PC-3 (cell line): ENCODE measurements around the gene SCN2B. TPM values are rescaled to one million over a fixed set of nuclear protein-coding genes. Genes with fewer than 3 reads are reported as not detected.
A peak's percentile ranks its signal among the peaks of the same experiment; 100 is the strongest.

Experiments used
- ATAC-seq: fragments of 200-7000 bp; cut with Tn5 transposase; 2 replicates; pipeline ENCODE4 v1.9.1; 2020; ENCODE audit warnings: mild to moderate bottlenecking, moderate library complexity
- BruUV-seq: library from RNA; stranded (reverse); fragments of 400-500 nt; replicated peaks from 2 replicates; lab custom pipeline; 2021; lab: Mats Ljungman, UMichigan
- CTCF ChIA-PET: fragments of 300-600 bp; sonication (Branson Sonifier 250); formaldehyde crosslinking; loops from one replicate; lab custom pipeline; 2022; ENCODE audit warnings: antibody characterized with exemption; lab: Charles Lee
- POLR2A ChIA-PET: fragments of 300-600 bp; sonication (Branson Sonifier 250); formaldehyde crosslinking; loops from one replicate; lab custom pipeline; 2022; ENCODE audit warnings: antibody characterized with exemption; ENCODE audit not compliant: unreplicated experiment; lab: Charles Lee
- DNase-seq: peaks from one replicate; pipeline ENCODE4 v3.0.0-alpha.2; 2015
- H2AFZ ChIP-seq: fragments of 300-600 bp; sonication (generic); 2 replicates; pipeline ENCODE4 v1.6.0; 2016; ENCODE audit warnings: antibody characterized with exemption, low read length
- H3F3A ChIP-seq: fragments of 300-600 bp; sonication (generic); one replicate; pipeline ENCODE4 v1.6.0; 2017; ENCODE audit warnings: antibody characterized with exemption, low read length, control low read depth, mild to moderate bottlenecking; ENCODE audit not compliant: unreplicated experiment
- H3K27ac ChIP-seq: fragments of 300-600 bp; sonication (generic); 2 replicates; pipeline ENCODE4 v1.5.1; 2016; ENCODE audit warnings: mild to moderate bottlenecking, low read length
- H3K27me3 ChIP-seq: fragments of 300-600 bp; sonication (generic); 2 replicates; pipeline ENCODE4 v1.6.1; 2016; ENCODE audit warnings: low read length, mixed read lengths
- H3K36me3 ChIP-seq: fragments of 300-600 bp; sonication (generic); 2 replicates; pipeline ENCODE4 v1.6.1; 2016; ENCODE audit warnings: low read depth, mixed run types, low read length, mixed read lengths
- H3K4me1 ChIP-seq: fragments of 300-600 bp; sonication (generic); 2 replicates; pipeline ENCODE4 v1.5.1; 2016; ENCODE audit warnings: low read length; ENCODE audit not compliant: insufficient read depth
- H3K4me2 ChIP-seq: fragments of 300-600 bp; sonication (generic); 2 replicates; pipeline ENCODE4 v1.6.0; 2016; ENCODE audit warnings: low read length
- H3K4me3 ChIP-seq: fragments of 300-600 bp; sonication (generic); 2 replicates; pipeline ENCODE4 v1.5.1; 2016; ENCODE audit warnings: mild to moderate bottlenecking, low read length, mixed read lengths
- H3K79me2 ChIP-seq: fragments of 300-600 bp; sonication (generic); 2 replicates; pipeline ENCODE4 v1.6.1; 2017; ENCODE audit warnings: low read length, mixed read lengths
- H3K9ac ChIP-seq: fragments of 300-600 bp; sonication (generic); 2 replicates; pipeline ENCODE4 v1.6.0; 2016; ENCODE audit warnings: mild to moderate bottlenecking, low read length
- H3K9me2 ChIP-seq: fragments of 300-600 bp; sonication (generic); replicated peaks from 2 replicates; pipeline ENCODE4 v1.6.1; 2016; ENCODE audit warnings: mixed run types, low read length, mixed read lengths
- H3K9me3 ChIP-seq: fragments of 300-600 bp; sonication (generic); 2 replicates; pipeline ENCODE4 v1.6.1; 2016; ENCODE audit warnings: low read length, mixed read lengths
- H4K20me1 ChIP-seq: fragments of 300-600 bp; sonication (generic); 2 replicates; pipeline ENCODE4 v1.6.1; 2016; ENCODE audit warnings: low read length, mixed read lengths
- CTCF ChIP-seq: fragments of 300-600 bp; sonication (generic); conservative IDR thresholded peaks from 2 replicates; pipeline ENCODE4 v1.5.1; 2017; ENCODE audit warnings: antibody characterized with exemption, low read depth, mild to moderate bottlenecking, low read length
- EZH2 ChIP-seq: fragments of 300-600 bp; sonication (generic); IDR thresholded peaks from one replicate; pipeline ENCODE4 v1.6.1; 2017; ENCODE audit warnings: antibody characterized with exemption, mild to moderate bottlenecking, low read length; ENCODE audit not compliant: unreplicated experiment
- EZH2phosphoT487 ChIP-seq: fragments of 300-600 bp; sonication (generic); IDR thresholded peaks from 2 replicates; pipeline ENCODE4 v1.6.1; 2018; ENCODE audit warnings: mild to moderate bottlenecking, antibody characterized with exemption, low read length, borderline replicate concordance
- intact Hi-C: fragments of 100-400 bp; cut with micrococcal nuclease; formaldehyde crosslinking; loops from 2 replicates; pipeline ENCODE4 v1.9.0; 2023
- total RNA-seq: library from RNA; depleted of rRNA; stranded (reverse); fragments of >200 nt; gene quantifications from 2 replicates; pipeline ENCODE4 v1.2.3, GENCODE V29; 2014

The SCN2B gene
- total RNA-seq, 1 experiment from 2014 or later = not detected

DNA sequence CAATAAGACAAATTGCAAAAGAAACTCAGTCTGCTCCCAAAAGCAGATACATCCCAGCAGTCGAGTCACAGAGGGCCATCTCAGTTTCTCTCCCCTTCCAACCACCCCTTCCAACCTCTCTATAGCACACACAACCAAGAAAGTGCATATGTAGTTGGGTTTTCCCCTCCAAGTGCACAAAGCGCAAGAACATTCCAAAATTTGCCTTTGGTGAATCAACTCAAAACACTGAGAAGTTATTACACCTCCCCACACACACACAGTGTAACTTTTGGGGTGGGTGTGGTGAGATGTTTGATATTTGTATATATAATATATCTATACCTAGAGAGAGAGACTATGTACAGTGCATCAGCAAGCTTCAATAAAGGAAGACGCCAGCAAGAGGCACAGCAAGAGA, 13.6 kb downstream of the SCN2B start:
- H3K36me3 ChIP-seq = no peaks in the 10 kb centered on the region
- H4K20me1 ChIP-seq = no peaks in the 10 kb centered on the region
- peaks cover 75% of the 10 kb centered on the region for H3K27me3 ChIP-seq
- BruUV-seq = no TSS peak
- no peaks in the 10 kb centered on the region for H3K79me2 ChIP-seq
- no peaks in the 10 kb centered on the region for H3K9me2 ChIP-seq
- DNase-seq = no peak
- H3K9ac ChIP-seq = no peak overlapping the region
- no peaks in the 10 kb centered on the region for H3F3A ChIP-seq
- H3K4me2 ChIP-seq = no peak overlapping the region
- TF ChIP-seq EZH2phosphoT487 (no peak), EZH2 (no peak), CTCF (no peak)
- CTCF ChIA-PET = no interaction called here
- POLR2A ChIA-PET = no interaction called here
- no peaks in the 10 kb centered on the region for H3K4me1 ChIP-seq
- intact Hi-C loops = no loop called here
- H3K9me3 ChIP-seq = no peaks in the 10 kb centered on the region
- no peak overlapping the region for H3K27ac ChIP-seq
- H3K4me3 ChIP-seq = no peak overlapping the region
- ATAC-seq = no peak
- no peak overlapping the region for H2AFZ ChIP-seq

DNA sequence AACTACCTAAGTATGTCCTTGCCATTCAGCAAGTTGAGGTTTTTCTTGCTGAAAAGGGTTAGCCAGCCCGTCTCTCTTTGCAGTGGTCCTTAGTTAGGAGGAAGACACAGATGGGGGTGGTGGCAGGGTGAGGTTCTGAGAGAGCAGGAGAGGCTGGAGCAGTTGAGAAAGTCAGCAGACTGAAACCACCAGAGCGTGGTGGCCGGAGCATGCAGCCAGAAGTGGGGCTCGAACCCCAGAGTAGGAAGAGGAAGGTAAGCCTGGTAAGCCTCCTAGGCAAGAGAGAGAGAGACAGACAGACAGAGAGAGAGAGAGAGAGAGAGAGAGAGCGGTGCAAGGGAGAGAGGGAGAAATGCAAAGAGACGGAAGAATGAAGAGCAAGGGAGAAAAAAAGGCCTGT, 14.7 kb downstream of the SCN2B start:
- no peak for ATAC-seq
- no peaks in the 10 kb centered on the region for H3K4me1 ChIP-seq
- TF ChIP-seq EZH2phosphoT487 (no peak), EZH2 (no peak)
- H3K4me3 ChIP-seq = no peak overlapping the region
- no peaks in the 10 kb centered on the region for H3K79me2 ChIP-seq
- no peak overlapping the region for H3K27ac ChIP-seq
- peaks cover 78% of the 10 kb centered on the region for H3K27me3 ChIP-seq
- no peaks in the 10 kb centered on the region for H3F3A ChIP-seq
- no peak overlapping the region for H3K9ac ChIP-seq
- intact Hi-C loops = no loop called here
- DNase-seq = no peak
- no TSS peak for BruUV-seq
- ChIA-PET CTCF (no interaction called here), POLR2A (no interaction called here)
- no peaks in the 10 kb centered on the region for H4K20me1 ChIP-seq
- no peak overlapping the region for H2AFZ ChIP-seq
- no peak overlapping the region for H3K4me2 ChIP-seq
- H3K9me2 ChIP-seq = no peaks in the 10 kb centered on the region
- no peaks in the 10 kb centered on the region for H3K9me3 ChIP-seq
- no peaks in the 10 kb centered on the region for H3K36me3 ChIP-seq

DNA sequence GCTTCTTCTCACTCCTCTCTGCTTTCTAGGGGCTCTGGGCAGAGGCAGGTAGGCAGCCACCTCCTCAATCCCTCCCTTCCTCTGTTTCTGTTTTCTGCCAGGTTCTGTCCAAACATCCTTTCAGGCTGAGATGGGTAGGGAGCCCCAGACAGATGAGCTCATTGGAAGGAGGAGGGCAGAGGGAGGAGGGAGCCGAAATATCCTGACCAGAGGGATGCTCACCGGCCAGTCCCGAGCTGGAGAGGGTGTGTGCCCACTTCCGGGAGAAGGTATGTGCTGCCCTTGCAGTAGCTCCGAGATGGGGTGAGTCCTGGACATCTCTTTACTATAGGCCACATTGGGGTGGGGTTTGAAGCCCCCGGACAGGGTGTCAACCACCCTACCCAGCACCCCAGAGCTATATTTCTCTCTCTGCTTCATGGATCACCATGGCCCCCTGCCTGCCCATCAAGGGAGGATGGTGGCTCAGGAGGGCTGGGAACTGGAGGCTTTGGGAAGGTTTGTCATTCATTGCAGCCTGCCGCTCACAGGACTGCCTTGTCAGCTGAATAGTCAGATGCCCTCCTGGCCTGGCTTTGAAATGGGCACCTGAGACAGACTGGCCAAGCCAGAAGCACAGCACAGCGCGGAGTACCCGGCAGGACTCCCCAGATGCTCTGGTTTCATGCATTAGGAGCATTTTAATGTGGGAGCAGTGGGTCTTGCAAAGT, 19.1 kb downstream of the SCN2B start:
- Histone ChIP-seq H3K4me3 (no peak overlapping the region), H3K9me3 (no peaks in the 10 kb centered on the region), H3K36me3 (no peaks in the 10 kb centered on the region), H3K4me1 (peaks cover 7% of the 10 kb centered on the region; the same call in 1 of the 2 replicates), H3K9me2 (no peaks in the 10 kb centered on the region), H3K4me2 (peak overlapping the region; percentile 30), H3K9ac (no peak overlapping the region), H3K79me2 (no peaks in the 10 kb centered on the region), H4K20me1 (no peaks in the 10 kb centered on the region), H2AFZ (no peak overlapping the region), H3K27me3 (peaks cover 98% of the 10 kb centered on the region), H3K27ac (no peak overlapping the region), H3F3A (no peaks in the 10 kb centered on the region)
- ChIA-PET CTCF (no interaction called here), POLR2A (no interaction called here)
- no peak for ATAC-seq
- DNase-seq = no peak
- no peak for TF ChIP-seq EZH2phosphoT487
- TF ChIP-seq CTCF = no peak
- TF ChIP-seq EZH2 = no peak
- intact Hi-C loops = no loop called here
- BruUV-seq = no TSS peak
